ENCODE results near the gene NLGN3.

DNA sequence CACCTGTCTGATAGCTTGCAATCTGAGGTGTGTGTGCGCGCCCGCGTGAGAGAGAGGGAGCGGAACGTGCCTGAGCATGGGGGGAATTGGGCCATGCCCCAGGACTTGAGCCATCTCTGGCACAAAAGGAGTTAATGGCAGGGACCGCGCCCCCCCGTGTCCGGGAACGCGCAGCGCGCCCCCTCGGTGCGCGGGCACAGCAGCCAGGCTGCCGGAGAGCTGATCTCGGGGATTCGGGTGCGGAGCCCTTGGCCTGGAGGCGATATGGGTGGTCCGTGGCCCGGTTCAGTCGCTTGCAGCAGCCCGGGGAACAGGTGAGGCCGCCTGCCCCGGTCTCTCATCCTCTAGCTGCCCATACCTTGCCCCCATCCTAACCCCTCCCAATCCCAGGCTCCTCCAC lies at the start of gene NLGN3:
- TF ChIP-seq CTCF (IDR thresholded peaks at IDR 0.05) = no peak
- TF ChIP-seq POLR2A (IDR thresholded peaks at IDR 0.05) = no peak
